HFF-Myc (cell line): ENCODE results near the gene ARL8B.
"Not testable (repeated sequence)": the region's sequence is repeated elsewhere in the genome, so short reads cannot be mapped to it uniquely, and the experiment has no call there.

Source experiments
- DNase-seq: peaks from one replicate; pipeline ENCODE4 v3.0.0-alpha.2; 2011; ENCODE audit warnings: low read depth; ENCODE audit errors: extremely low read depth
- H3K4me3 ChIP-seq: replicated peaks from 2 replicates; pipeline ENCODE4 v1.5.1; 2011; ENCODE audit warnings: low read depth, mild to moderate bottlenecking, control low read depth, low read length
- TF ChIP-seq, protein P1 (sequence below): IDR thresholded peaks from 2 replicates; pipeline ENCODE4 v1.5.1; 2012; ENCODE audit warnings: mild to moderate bottlenecking, low read depth, low read length, control low read depth; ENCODE audit errors: missing control alignments

The ARL8B gene

DNA sequence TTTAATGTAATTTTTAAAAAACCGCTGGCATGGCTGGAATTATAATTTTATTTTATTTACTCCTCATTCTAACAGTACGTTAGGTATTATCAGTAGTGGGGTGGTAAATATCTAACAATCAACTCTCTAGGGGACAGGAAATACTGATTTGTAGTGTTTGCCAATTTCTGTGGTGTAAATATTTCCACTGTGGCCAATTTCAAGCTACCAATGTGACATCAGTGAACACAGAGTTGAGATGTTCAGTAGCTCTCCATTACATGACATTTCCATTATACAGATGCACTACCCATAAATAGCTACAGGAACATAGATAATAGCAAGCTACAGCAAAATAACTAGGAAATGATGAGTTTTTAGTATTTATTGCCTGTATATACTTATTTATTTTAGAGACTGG lies 10.0 kb upstream of the ARL8B start:
- no peak for DNase-seq
- TF ChIP-seq, protein P1, sequence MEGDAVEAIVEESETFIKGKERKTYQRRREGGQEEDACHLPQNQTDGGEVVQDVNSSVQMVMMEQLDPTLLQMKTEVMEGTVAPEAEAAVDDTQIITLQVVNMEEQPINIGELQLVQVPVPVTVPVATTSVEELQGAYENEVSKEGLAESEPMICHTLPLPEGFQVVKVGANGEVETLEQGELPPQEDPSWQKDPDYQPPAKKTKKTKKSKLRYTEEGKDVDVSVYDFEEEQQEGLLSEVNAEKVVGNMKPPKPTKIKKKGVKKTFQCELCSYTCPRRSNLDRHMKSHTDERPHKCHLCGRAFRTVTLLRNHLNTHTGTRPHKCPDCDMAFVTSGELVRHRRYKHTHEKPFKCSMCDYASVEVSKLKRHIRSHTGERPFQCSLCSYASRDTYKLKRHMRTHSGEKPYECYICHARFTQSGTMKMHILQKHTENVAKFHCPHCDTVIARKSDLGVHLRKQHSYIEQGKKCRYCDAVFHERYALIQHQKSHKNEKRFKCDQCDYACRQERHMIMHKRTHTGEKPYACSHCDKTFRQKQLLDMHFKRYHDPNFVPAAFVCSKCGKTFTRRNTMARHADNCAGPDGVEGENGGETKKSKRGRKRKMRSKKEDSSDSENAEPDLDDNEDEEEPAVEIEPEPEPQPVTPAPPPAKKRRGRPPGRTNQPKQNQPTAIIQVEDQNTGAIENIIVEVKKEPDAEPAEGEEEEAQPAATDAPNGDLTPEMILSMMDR: no peak
- H3K4me3 ChIP-seq: no peak overlapping the region

DNA sequence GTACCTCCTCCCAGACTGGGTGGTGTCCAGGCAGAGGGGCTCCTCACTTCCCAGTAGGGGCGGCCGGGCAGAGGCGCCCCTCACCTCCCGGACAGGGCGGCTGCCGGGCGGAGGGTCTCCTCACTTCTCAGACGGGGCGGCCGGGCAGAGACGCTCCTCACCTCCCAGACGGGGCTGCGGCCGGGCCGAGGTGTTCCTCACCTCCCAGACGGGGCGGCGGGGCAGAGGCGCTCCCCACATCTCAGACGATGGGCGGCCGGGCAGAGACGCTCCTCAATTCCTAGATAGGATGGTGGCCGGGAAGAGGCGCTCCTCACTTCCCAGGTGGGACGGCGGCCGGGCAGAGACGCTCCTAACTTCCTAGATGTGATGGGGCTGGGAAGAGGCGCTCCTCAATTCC lies 8.4 kb upstream of the ARL8B start:
- not testable (repeated sequence) for H3K4me3 ChIP-seq, DNase-seq

DNA sequence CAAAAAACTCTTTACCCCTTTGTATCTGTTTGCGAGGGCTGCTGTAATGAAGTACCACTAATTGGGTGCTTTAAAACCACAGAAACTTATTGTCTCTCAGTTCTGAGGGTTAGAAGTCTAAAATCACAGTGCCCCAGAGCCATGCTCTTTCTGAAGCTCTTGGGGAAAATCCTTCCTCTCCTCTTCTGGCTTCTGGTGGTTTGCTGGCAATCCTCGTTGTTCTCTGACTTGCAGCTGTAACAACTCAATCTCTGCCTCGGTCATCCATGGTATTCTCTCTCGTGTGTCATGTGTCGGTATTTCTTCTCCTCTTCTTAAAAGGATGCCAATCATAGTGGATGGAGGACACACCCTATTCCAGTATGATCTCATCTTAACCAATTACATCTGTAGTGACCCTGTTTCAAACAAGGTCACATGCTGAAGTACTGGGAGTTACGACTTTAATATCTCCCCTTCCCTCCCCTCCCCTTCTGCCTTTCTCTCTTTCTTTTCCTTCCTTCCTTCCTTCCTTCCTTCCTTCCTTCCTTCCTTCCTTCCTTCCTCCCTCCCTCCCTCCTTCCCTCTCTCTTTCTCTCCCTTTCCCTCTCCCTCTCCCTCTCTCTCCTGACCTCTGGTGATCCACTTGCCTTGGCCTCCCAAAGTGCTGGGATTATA lies 6.5 kb upstream of the ARL8B start:
- no peak for DNase-seq
- no peak overlapping the region for H3K4me3 ChIP-seq
- TF ChIP-seq, protein P1: no peak

DNA sequence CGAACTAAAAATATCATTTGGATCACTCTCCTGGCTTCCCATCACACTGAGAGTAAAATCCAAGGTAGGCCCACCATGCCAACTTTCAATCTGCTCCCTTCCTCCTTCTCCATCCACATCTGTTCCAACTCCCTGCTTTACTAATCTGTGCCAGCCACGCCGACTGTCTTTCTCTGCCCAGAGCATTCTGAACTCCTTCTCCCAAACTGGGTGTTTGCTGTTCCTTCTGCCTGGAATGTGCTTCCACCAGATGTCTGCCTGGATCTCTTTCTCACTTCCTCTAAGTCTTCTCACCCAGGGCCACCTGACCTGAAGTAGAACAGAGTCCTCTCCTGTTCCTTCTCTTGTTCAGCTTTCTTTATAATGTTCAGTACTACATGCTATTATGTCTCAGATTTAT lies 5.6 kb upstream of the ARL8B start:
- TF ChIP-seq, protein P1: no peak
- no peak for DNase-seq
- no peak overlapping the region for H3K4me3 ChIP-seq

DNA sequence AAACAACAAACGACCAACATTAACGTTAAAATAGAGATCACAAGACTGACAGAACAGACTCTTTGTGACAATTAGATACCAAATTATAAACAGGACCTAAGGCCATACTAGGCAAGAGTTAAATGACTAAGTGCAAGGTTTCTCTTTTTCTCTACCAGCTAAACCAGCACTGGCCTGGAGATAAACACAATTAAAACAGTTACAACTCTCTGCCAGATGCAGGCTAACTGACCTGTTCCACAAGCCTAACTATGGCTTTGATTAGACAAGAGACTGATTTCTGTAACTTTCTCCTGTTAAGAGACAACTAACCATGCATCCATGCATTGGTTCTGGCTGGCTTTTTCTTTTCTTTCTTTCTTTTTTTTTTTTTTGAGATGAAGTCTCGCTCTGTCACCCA lies 1.6 kb upstream of the ARL8B start:
- TF ChIP-seq, protein P1: no peak
- no peak for DNase-seq
- H3K4me3 ChIP-seq: no peak overlapping the region

DNA sequence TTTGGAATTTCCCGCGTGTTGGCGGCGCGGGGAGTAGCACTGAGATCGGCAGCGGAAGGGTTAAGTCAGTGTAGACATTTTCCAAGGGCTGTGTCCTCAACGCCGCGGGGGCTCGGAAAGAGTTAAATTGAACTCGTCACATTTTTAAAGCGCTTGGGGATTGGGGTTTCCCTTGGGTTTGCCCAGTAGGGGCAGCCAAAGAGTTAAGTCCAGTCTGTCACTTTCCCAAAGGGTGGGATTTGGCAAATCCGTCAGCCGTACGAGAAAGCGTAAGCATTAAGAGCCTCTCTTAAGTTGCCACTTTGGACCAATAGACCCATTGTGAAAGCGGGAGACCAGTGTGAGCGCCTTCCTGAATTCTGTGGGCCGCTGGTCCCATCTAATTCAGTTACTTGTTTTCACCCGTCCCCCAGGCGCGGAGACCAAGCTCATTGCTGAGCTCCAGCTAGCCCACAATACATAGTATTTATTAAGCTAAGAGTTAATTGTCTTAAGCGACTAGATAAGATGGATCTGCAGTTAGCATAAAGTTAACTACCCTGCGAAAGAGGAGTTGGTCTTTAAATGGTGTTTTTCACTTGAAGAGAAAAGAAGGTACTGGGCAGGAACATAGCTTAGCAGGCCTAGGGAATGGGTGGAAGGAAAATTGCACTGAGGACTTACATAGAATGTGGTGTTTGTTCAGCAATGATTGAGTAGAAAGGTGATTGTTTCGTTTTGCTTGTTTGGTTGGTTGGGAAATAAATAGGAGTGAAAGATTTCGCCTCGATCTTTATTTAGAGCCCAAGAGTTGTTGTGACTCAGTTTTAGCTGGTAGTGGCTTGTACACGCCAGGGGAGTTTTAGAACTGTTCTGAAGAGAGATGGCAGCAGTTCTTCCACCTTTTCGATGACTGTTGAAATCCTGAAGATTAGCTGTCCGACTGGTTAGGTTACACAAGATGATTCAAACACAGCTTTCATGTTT lies 932 bp downstream of the ARL8B start:
- no peak for DNase-seq
- TF ChIP-seq, protein P1: no peak
- H3K4me3 ChIP-seq: peak overlapping the region; percentile 99

DNA sequence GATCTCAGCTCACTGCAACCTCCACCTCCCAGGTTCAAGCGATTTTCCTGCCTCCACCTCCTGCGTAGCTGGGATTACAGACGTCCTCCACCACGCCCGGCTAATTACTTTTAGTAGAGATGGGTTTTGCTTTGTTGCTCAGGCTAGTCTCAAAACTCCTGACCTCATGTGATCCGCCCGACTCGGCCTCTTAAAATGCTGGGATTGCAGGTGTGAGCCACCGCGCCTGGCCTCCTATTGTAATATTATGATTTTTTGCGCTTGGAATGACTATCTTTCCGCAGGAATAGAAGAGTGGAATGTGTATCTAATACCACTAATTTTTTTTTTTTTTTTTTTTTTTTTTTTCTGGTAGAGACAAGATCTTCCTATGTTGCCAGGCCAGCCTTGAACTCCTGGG lies 1.8 kb downstream of the ARL8B start:
- TF ChIP-seq, protein P1: no peak
- peak overlapping the region; percentile 99 for H3K4me3 ChIP-seq
- no peak for DNase-seq
